ENCODE measurements around the gene NUP62.

Gene NUP62

DNA sequence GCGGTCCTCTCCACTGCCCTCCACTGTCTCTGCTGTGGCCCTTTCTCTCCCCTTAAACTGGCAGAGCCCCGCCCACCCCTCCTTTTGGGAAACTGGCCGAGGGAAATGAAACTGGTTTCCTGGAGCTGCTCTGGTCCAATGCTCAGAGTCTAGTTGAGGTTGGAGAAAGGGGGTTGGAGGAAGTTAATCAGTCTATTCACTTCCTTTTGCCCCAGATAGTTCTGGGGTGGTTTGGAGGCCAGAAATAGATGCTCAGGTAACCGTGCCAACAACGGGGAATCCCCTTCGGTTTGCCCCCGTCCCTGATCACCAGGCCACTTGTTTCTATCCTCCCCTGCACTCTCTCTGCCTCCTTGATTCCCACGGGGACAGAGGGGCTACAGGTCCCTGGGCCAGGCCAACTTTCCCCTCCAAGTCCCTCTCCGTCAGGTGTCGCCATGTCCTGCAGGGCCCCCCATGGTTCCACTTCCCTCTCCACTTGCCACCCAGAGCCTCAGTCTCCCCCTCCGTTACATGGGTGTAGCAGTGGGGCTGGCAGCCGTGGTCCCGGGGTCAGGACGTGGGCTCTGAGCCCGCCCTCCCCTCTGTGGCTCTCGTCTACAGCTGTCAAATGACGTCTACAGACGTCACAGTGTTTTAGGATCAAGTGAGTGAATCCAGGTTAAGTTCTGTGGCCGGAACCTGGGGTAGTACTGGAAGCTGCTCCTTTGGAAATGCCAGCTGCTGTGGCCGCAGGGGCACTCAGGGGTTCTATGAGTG lies 32.3 kb downstream of the NUP62 start, which contains the start of gene IL4I1:
Gene IL4I1 (minus strand): TSS at position 25 of the 759 bp plus-strand sequence. CDS start 727 bp downstream, outside the sequence.
- no peak for DNase-seq

DNA sequence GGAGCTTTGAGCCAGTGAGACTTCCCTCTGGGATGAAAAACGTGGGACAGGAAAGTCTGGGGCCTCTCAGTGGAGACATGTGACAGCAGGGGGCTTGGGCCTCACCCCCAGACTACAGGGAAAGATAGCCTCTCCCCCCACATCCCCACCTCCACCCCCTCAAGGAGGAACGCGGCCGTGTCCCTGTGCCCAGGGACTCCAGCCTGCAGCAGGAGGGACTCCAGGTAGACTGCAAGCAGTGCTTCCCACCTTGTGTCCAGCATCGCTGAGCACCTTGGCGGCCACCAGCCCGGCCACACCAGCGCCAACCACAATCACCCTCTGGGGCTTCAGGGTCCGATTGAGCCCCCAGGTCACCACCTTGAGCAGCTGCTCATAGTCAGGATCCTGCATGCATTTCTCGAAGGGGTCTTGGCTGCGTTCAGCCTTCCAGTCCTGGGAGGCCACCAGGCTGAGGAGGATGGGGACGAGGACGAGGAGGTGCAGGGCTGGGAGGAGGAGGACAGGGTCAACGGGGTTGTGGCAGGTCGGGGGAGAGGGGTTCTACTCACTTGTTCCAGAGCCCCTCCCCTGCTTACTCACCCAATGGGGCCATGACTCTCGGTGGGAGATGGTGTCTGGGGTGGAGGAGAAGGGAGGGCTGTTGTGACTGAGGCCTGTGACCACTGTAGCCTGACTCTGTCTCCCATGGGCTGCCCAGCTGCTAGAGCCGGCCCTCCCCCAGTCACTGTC lies 33.6 kb downstream of the NUP62 start:
- no peak for DNase-seq

DNA sequence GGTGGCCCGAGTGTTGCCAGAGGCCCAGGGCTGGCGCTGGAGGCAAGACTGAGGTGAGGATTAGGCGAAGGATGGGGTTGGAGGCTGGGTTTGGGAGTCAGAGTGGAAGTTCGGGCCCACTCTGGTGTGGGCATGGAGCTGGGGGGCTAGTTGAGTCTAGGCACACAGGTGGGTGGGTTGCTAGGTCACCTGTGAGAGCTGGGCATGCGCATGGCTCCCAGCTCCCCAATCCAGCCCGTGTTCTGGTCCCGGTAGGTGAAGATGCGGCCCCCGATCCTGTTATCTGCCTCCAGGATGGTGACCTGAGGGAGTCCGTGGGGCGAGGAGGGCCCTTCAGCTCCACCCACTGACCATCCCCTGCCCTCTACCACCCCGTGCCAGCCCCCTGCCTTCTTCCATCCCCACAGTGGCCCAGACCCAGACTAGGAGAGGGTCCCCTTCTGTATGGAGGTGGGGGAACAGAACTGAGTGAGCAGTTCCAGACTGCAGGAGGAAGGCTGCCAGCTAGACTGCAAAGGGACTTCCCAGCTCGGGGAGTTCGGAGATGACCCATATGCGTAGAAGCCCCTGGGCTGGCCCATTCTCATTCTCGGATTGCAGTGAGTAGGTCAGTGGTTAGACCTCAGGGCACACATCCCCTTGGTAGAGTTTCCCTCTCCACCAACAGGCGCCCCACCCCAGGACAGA lies 34.3 kb downstream of the NUP62 start:
- no peak for DNase-seq

DNA sequence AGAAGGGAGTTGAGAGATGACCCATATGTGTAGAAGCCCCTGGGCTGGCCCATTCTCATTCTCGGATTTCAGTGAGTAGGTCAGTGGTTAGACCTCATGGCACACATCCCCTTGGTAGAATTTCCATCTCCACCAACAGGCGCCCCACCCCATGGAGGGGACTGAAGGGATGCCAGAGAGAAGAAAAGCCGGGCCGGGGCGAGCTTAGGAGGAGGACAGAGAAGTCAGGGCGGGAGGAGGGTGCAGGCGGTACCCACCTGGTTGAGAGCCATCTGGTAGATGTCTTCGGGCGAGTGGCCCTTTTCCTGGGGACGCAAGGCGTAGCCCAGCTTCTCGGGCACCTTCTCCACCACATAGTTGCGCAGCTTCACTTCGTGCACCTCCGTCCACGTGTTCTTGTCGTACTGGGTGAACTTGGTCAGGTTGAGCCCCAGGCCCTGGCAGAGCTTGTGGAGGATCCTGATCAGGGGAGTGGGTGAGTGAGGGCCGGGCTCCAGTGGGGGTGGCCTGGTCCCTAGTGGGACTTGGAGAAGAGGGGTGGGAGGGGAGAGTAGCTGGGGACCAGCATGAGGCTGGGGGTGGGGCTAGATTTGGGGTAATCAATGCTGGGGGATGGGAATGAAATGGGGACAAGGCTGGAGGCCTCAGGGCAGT lies 35.2 kb downstream of the NUP62 start:
- DNase-seq: no peak

DNA sequence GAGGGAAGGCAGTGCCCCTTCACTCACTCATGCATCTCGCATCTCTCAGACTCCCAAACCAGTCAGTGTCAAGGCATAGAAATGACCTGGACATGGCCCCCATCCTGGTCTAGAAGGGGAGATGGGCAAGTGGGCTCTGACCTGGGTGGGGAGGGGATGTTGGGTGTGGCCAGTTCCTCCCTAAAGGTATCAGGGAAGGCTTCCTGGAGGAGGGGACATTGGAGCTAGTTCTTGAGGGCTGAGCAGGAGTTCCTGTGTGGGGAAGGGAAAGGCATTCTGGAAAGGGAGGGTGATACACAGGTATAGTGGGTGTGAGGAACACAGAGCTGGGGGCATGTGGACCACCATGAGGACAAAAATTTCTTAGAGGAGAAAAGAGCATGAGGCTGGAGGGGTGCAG lies 36.6 kb downstream of the NUP62 start:
- no peak for DNase-seq

DNA sequence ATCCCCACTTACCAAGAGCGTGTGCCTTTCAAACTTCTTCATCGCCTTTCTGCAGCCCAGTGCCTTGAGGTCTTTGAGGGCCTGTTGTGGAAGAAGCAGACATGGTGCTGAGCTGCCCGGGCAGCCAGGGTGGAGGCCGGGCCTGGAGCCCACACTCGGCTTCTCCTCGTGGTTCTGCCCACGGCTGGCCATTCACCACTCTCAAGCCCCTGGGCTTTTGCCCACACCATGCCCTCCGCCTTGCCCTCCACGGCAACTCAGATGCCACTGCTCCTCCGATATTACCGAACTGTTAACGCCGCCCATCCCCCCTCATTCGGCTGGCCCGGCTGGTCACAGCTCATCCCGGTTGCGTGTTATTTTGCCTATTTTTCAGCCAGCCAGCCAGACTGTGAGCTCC lies 37.9 kb downstream of the NUP62 start:
- no peak for DNase-seq

DNA sequence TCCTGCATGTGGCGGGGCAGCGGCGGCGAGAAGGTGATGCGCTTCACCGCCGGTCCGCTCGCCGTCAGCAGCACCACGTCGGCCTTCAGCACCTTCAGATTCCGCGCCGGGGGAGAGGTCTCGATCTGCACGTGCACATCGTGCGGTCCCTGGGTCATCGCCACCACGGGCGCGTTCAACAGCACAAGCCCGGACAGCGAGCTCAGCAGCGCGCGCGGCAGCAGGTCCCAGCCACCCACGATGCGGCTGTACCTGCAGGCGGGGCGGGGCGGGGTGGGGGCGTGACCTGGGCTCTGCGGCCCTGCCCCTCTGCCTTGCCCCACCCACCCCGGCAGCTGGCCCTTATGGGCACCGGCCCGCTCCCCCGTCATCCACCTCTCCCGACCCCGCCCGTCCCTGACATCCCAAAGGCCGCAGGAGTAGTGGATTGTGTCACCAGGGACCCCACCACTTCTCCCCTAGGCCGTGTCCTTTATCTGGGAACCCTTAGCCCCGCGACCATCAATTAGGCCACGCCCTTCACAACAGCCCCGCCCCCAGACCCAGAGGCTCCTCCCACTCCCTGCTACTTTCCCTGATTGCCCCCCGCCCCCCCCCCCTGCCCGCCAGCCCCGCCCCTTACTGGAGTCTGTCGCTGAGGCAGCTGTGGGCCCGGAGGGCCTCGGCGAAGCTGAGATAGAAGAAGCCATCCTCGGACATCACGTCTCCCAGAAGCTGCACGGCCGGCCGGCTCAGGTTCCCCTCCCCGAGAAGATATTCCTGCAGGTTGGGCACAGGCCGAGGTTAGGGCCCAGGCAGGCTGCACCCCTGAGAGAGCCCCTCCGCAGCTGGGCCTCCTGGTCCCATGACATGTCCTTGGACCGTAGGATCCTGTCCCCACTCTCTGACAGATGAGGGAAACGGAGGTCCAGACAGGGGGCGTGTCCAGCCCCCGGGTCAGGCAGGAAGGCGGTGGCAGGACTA lies 38.7 kb downstream of the NUP62 start:
- no peak for DNase-seq

DNA sequence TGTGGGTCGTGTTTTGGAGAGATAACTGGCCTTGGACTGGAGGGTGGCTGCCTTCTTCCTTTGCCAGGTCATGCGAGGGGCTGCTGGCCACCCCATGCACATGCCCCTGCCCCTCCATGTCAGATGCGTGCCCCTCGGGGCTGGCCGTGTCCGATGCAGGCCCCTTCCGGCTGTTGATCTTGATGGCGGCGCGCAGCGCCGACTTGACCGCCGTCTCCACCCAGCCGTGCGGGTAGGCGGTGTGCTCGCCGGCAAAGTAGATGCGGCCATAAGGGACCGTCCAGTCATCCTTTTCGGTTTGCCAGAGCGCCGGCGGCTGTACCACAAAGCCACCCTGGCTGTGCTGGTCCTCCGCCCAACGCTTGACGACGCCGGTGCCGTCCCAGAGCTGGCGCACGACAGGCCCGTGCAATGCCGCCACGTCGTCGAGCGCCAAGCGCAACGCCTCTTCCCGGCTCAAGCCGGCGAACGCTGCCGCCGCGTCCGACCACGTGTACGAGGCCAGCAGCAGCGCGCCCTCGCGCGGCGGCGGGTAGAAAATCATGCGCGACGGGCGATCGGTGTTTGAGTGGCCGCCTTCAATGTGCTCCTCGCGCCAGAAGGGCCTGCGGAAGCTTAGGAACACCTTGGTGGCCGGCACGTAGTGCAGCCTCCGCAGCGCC lies 39.5 kb downstream of the NUP62 start:
- DNase-seq: no peak

DNA sequence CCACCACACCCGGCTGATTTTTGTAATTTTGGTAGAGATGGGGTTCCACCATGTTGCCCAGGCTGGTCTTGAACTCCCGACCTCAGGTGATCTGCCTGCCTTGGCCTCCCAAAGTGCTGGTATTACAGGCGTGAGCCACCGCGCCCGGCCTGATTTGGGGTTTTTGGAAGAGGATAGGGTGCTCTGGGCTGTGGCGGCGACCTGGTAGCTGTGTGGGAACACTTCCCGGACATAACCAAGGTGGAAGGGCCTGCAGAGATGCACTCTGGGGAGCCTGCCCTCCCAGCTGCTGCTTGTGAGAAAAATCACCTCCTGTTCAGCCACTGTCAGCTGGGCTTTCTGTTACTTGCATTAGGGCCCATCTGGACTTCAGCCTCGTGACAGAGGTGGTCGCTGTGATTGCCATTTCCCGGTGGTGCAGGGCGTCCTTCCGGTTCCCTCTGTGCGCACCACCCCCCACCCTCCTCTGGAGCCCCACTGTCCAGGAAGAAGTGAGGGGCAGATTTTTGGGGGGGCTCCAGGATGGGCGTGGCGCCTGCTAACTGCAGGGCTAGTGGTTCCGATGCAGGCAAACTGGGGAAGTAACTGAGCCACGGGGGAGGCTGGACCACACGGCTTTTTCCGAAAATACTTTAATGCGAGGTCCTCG lies 40.1 kb downstream of the NUP62 start:
- DNase-seq: no peak

DNA sequence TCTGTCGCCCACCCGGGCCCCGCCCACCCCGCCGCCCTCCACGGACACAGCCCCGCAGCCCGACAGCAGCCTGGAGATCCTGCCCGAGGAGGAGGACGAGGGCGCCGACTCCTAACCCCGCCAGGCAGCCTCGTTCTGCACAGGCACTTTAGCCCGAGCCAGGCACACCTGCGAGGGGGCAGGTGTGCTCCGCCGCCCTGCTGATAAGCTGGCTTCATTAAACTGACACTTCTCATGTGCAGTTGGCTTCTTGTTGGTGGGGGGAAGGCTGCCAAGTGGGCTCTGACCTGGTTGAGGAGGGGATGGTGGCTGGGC lies 40.8 kb downstream of the NUP62 start:
- no peak for DNase-seq

DNA sequence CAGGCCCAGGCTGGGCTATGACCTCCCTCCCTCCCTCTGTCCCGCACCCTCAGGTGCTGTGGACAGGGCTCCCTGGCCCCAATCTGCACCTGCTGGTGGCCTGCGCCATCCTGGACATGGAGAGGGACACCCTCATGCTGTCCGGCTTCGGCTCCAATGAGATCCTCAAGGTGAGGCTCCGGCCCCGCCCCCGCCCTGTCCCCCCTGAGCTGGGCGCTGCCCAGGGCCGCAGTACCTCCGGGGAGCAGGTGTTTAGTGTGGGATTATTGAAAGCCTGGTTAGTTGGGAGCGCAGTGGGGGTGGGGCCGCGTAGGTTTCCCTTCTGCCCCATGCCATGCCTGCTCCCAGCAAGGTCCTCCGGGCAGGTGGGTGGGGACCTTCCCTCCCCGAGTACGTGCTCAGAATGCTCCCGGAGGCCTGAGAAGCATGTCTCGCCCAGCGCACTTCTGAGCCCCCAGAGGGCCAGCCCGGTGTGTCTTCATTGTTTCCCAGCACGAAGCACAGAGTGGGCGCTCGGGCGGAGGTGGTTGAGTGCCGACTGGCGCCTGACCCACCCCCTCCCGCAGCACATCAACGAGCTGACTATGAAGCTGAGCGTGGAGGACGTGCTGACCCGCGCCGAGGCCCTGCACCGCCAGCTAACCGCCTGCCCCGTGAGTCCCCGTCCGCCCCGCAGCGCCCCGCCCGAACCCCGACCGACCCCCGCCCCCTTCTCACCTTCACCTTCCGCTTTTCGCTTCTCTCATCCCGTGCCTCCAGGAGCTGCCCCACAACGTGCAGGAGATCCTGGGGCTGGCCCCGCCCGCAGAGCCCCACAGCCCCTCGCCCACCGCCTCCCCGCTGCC lies 41.4 kb downstream of the NUP62 start:
- DNase-seq: no peak

DNA sequence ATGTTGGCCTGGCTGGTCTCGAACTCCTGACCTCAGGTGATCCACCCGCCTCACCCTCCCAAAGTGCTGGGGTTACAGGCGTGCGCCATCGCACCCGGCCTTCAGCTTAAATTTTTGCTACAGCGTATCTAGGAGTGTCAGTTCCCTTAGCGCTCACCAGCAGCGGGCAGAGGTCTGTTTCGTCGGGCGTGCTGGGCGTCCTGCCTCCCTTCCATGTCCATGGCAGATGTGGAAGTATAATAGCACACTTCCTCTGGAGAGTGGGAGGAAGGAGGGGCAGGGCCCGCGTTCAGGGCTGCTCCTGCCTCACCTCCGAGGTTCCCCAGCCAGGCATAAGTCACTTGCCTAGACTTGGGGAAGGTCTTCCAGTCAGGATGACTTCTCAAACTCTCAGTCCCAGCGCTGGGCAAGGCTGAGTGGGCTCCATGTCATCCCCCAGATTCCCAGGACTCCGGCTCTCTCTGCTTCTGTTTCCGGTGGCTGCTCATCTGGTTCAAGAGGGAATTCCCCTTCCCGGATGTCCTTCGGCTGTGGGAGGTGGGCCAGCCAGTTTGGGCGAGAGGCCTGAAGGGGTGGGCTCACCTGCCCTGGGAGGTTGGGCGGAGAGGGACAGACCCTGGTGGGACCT lies 42.2 kb downstream of the NUP62 start:
- DNase-seq: no peak

DNA sequence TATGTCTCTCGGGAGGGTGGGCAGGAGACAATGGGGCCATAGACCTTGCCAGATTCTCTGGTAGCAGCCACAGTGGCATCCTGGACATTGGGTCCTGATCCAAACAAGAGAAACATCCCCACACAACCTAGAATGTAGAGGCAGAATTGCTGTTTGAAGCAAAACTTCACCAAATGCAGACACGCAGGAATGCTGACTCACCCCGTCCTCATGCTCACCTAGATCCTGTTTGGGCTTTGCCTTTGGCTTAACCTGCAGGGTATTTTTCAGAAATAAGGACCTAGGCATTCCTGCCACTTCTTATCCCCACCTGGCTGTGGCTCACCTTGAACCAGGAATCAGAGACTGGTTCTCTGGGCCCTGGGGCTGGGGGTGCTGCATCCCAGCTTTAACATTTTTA lies 44.5 kb downstream of the NUP62 start:
- DNase-seq: no peak

DNA sequence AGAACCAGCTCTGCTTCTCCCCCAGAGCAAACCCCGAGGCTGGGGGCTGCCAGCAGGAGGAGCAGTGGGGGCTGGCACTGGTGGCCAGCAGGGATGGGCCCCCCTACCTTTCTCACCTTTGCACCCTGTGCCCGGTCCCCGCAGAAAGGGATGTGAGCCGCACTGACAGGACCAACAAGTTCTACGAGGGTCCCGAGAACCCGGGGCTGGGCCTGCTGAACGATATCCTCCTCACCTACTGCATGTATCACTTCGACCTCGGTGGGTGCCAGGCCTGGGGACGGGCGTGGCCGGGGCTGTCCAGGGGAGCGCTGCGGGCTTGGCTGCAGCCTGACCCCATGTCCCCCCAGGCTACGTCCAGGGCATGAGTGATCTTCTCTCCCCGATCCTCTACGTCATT lies 45.2 kb downstream of the NUP62 start:
- no peak for DNase-seq

DNA sequence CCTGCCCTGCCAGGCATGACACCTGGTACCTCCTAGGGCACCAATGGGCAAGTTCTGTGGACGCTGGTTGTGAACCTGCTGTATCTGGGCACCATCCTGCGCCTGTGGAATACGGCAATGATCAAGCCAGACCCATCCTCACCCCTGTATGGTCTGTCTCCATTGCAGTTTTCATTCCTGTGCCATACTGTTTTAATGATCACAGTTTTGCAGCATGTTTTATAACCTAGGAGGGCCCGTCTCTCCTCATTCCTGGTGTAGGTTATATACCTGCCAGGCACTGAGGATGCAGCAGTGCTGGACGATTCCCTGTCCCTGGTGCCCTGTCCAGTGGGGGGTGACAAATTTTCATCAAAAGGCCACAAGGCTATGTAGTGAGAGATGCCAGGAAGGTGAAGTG lies 46.2 kb downstream of the NUP62 start:
- DNase-seq: no peak

DNA sequence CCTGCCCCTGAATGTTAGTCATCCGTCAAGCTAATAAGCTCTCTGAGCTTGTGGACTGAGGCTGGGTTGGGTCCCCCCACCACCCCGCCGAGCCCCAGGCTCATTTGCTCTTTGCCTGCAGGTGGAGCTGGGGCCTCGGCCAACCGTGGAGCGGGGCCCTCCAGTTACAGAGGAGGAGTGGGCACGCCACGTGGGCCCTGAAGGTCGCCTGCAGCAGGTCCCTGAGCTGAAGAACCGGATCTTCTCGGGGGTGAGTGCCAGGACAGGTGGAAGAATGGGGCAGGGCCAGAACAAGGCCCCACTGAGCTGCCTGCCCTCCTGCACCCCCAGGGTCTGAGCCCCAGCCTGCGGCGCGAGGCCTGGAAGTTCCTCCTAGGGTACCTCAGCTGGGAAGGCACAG lies 46.7 kb downstream of the NUP62 start:
- DNase-seq: no peak

DNA sequence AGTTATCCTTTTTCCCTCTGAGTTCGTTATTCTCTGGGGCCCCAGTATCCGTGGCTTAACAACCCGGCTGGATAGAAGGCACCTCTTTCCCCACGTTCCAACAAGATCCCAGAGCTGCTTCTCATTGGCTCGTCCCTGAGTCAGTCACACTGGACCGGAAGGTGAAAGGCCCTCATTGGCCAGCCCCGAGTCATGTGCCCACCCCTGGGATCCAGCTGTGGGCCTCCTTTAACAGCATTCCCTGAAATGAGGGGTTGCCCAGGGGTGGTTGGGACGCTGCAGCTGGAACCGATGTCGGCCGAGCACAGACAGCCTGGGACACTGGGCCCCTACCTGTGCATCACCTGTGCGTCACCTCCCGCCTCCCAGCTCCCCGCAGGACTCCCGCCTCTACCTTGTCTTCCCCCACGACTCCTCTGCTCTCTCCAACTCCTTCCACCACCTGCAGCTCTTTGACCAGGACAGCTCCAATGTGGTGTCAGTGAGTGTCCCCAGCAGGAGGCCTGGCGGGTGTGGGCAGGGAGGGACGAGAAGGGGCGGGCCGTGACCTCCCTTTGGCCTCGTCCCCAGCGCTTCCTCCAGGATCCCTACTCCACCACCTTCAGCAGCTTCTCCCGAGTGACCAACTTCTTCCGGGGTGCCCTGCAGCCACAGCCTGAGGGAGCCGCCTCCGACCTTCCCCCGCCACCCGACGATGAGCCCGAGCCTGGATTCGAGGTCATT lies 47.5 kb downstream of the NUP62 start:
- DNase-seq: no peak

DNA sequence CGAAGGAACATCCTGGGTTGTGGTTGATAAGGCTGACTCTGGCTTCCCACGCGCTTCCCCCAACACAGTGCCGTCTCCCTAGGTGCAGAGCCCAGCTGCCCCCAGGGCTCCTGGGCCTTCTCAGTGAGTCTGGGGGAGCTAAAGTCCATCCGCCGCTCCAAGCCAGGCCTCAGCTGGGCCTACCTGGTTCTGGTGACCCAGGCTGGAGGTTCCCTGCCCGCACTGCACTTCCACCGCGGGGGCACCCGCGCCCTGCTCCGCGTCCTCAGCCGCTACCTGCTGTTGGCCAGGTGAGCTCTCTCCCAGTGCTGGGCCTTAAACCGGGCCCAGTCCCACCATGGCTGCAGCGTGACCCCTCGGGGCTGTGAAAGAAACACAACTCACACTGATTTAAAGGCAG lies 48.1 kb downstream of the NUP62 start:
- no peak for DNase-seq

All from NCI-H1694 treated with DMSO at 0.1 percent for 48 hours (cell line).